HEK293 (cell line): Measurements from ENCODE around the gene PADI2.

Experiments used
- KLF10 ChIP-seq: fragments of 450-650 bp; IDR thresholded peaks from 2 replicates; pipeline ENCODE4 v1.5.1; 2018; ENCODE audit warnings: missing biosample characterization, mild to moderate bottlenecking, missing genetic modification characterization
- KLF16 ChIP-seq: fragments of 450-650 bp; formaldehyde crosslinking; IDR thresholded peaks from 2 replicates; pipeline ENCODE4 v1.5.1; 2017; ENCODE audit warnings: missing biosample characterization, missing genetic modification characterization
- TCF7L2 ChIP-seq: IDR thresholded peaks from 2 replicates; pipeline ENCODE4 v1.6.1; 2011; ENCODE audit warnings: low read depth, mild to moderate bottlenecking, inconsistent platforms, low read length, moderate library complexity, borderline replicate concordance
- ZBTB21 ChIP-seq: fragments of 450-650 bp; formaldehyde crosslinking; IDR thresholded peaks from 2 replicates; pipeline ENCODE4 v1.5.1; 2017; ENCODE audit warnings: missing biosample characterization, missing genetic modification characterization
- ZNF266 ChIP-seq: fragments of 450-650 bp; formaldehyde crosslinking; IDR thresholded peaks from 2 replicates; pipeline ENCODE4 v1.5.1; 2016; ENCODE audit warnings: missing biosample characterization, missing genetic modification characterization, low read depth
- ZNF555 ChIP-seq: fragments of 450-650 bp; formaldehyde crosslinking; conservative IDR thresholded peaks from 2 replicates; pipeline ENCODE4 v1.5.1; 2017; ENCODE audit warnings: missing biosample characterization, mild to moderate bottlenecking, missing genetic modification characterization, inconsistent platforms
- TF ChIP-seq, protein P1 (sequence below): fragments of 450-650 bp; IDR thresholded peaks from 2 replicates; pipeline ENCODE4 v1.5.1; 2018; ENCODE audit warnings: missing biosample characterization, mild to moderate bottlenecking, missing genetic modification characterization
- TF ChIP-seq, protein P2 (sequence below): fragments of 450-650 bp; formaldehyde crosslinking; IDR thresholded peaks from 2 replicates; pipeline ENCODE4 v1.5.1; 2016; ENCODE audit warnings: missing biosample characterization, missing genetic modification characterization
- TF ChIP-seq, protein P3 (sequence below): fragments of 450-650 bp; formaldehyde crosslinking; conservative IDR thresholded peaks from 2 replicates; pipeline ENCODE4 v1.5.1; 2016; ENCODE audit warnings: low read depth, missing biosample characterization, missing genetic modification characterization
- TF ChIP-seq, protein P4 (sequence below): fragments of 450-650 bp; formaldehyde crosslinking; IDR thresholded peaks from 2 replicates; pipeline ENCODE4 v1.5.1; 2016; ENCODE audit warnings: missing biosample characterization, missing genetic modification characterization
- TF ChIP-seq, protein P5 (sequence below): fragments of 450-650 bp; formaldehyde crosslinking; conservative IDR thresholded peaks from 2 replicates; pipeline ENCODE4 v1.5.1; 2016; ENCODE audit warnings: low read depth, missing biosample characterization, missing genetic modification characterization
- TF ChIP-seq, protein P6 (sequence below): fragments of 450-650 bp; formaldehyde crosslinking; optimal IDR thresholded peaks from 2 replicates; pipeline ENCODE3; 2016; ENCODE audit warnings: missing biosample characterization, mild to moderate bottlenecking, missing genetic modification characterization

DNA sequence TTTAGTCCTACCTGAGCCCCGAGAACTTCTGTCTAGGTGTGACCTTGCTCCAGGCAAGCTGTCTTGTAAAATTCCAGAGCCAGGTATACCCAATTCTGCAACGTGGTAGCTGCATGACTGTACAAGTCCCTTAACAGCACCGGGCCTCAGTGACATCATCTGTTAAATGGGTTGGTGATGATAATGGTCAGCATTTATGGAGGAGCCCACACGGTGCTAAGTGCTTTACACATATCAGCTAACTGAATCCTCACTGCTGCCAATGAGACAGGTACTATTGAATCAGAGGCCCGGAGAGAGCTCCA lies 48.5 kb upstream of the PADI2 start:
- TF ChIP-seq, protein P1, sequence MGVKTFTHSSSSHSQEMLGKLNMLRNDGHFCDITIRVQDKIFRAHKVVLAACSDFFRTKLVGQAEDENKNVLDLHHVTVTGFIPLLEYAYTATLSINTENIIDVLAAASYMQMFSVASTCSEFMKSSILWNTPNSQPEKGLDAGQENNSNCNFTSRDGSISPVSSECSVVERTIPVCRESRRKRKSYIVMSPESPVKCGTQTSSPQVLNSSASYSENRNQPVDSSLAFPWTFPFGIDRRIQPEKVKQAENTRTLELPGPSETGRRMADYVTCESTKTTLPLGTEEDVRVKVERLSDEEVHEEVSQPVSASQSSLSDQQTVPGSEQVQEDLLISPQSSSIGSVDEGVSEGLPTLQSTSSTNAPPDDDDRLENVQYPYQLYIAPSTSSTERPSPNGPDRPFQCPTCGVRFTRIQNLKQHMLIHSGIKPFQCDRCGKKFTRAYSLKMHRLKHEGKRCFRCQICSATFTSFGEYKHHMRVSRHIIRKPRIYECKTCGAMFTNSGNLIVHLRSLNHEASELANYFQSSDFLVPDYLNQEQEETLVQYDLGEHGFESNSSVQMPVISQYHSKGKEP = no peak
- TF ChIP-seq, protein P2, sequence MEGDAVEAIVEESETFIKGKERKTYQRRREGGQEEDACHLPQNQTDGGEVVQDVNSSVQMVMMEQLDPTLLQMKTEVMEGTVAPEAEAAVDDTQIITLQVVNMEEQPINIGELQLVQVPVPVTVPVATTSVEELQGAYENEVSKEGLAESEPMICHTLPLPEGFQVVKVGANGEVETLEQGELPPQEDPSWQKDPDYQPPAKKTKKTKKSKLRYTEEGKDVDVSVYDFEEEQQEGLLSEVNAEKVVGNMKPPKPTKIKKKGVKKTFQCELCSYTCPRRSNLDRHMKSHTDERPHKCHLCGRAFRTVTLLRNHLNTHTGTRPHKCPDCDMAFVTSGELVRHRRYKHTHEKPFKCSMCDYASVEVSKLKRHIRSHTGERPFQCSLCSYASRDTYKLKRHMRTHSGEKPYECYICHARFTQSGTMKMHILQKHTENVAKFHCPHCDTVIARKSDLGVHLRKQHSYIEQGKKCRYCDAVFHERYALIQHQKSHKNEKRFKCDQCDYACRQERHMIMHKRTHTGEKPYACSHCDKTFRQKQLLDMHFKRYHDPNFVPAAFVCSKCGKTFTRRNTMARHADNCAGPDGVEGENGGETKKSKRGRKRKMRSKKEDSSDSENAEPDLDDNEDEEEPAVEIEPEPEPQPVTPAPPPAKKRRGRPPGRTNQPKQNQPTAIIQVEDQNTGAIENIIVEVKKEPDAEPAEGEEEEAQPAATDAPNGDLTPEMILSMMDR (tag by site-specific recombination) = no peak
- TF ChIP-seq TCF7L2 (no peak), ZBTB21 (tag by site-specific recombination) (no peak), KLF16 (tag by site-specific recombination) (no peak), KLF10 (tag by site-specific recombination) (no peak), ZNF555 (tag by site-specific recombination) (no peak), ZNF266 (no peak)
- TF ChIP-seq, protein P3, sequence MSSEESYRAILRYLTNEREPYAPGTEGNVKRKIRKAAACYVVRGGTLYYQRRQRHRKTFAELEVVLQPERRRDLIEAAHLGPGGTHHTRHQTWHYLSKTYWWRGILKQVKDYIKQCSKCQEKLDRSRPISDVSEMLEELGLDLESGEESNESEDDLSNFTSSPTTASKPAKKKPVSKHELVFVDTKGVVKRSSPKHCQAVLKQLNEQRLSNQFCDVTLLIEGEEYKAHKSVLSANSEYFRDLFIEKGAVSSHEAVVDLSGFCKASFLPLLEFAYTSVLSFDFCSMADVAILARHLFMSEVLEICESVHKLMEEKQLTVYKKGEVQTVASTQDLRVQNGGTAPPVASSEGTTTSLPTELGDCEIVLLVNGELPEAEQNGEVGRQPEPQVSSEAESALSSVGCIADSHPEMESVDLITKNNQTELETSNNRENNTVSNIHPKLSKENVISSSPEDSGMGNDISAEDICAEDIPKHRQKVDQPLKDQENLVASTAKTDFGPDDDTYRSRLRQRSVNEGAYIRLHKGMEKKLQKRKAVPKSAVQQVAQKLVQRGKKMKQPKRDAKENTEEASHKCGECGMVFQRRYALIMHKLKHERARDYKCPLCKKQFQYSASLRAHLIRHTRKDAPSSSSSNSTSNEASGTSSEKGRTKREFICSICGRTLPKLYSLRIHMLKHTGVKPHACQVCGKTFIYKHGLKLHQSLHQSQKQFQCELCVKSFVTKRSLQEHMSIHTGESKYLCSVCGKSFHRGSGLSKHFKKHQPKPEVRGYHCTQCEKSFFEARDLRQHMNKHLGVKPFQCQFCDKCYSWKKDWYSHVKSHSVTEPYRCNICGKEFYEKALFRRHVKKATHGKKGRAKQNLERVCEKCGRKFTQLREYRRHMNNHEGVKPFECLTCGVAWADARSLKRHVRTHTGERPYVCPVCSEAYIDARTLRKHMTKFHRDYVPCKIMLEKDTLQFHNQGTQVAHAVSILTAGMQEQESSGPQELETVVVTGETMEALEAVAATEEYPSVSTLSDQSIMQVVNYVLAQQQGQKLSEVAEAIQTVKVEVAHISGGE = no peak
- TF ChIP-seq, protein P4, sequence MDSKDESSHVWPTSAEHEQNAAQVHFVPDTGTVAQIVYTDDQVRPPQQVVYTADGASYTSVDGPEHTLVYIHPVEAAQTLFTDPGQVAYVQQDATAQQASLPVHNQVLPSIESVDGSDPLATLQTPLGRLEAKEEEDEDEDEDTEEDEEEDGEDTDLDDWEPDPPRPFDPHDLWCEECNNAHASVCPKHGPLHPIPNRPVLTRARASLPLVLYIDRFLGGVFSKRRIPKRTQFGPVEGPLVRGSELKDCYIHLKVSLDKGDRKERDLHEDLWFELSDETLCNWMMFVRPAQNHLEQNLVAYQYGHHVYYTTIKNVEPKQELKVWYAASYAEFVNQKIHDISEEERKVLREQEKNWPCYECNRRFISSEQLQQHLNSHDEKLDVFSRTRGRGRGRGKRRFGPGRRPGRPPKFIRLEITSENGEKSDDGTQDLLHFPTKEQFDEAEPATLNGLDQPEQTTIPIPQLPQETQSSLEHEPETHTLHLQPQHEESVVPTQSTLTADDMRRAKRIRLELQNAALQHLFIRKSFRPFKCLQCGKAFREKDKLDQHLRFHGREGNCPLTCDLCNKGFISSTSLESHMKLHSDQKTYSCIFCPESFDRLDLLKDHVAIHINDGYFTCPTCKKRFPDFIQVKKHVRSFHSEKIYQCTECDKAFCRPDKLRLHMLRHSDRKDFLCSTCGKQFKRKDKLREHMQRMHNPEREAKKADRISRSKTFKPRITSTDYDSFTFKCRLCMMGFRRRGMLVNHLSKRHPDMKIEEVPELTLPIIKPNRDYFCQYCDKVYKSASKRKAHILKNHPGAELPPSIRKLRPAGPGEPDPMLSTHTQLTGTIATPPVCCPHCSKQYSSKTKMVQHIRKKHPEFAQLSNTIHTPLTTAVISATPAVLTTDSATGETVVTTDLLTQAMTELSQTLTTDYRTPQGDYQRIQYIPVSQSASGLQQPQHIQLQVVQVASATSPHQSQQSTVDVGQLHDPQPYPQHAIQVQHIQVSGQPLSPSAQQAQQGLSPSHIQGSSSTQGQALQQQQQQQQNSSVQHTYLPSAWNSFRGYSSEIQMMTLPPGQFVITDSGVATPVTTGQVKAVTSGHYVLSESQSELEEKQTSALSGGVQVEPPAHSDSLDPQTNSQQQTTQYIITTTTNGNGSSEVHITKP = no peak
- TF ChIP-seq, protein P5, sequence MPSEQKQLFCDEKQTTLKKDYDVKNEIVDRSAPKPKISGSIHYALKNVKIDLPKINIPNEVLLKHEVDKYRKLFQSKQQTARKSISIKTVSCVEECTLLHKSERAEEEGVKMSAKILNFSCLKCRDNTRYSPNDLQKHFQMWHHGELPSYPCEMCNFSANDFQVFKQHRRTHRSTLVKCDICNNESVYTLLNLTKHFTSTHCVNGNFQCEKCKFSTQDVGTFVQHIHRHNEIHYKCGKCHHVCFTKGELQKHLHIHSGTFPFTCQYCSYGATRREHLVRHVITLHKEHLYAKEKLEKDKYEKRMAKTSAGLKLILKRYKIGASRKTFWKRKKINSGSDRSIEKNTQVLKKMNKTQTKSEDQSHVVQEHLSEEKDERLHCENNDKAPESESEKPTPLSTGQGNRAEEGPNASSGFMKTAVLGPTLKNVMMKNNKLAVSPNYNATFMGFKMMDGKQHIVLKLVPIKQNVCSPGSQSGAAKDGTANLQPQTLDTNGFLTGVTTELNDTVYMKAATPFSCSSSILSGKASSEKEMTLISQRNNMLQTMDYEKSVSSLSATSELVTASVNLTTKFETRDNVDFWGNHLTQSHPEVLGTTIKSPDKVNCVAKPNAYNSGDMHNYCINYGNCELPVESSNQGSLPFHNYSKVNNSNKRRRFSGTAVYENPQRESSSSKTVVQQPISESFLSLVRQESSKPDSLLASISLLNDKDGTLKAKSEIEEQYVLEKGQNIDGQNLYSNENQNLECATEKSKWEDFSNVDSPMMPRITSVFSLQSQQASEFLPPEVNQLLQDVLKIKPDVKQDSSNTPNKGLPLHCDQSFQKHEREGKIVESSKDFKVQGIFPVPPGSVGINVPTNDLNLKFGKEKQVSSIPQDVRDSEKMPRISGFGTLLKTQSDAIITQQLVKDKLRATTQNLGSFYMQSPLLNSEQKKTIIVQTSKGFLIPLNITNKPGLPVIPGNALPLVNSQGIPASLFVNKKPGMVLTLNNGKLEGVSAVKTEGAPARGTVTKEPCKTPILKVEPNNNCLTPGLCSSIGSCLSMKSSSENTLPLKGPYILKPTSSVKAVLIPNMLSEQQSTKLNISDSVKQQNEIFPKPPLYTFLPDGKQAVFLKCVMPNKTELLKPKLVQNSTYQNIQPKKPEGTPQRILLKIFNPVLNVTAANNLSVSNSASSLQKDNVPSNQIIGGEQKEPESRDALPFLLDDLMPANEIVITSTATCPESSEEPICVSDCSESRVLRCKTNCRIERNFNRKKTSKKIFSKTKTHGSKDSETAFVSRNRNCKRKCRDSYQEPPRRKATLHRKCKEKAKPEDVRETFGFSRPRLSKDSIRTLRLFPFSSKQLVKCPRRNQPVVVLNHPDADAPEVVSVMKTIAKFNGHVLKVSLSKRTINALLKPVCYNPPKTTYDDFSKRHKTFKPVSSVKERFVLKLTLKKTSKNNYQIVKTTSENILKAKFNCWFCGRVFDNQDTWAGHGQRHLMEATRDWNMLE (tag by site-specific recombination) = no peak
- TF ChIP-seq, protein P6, sequence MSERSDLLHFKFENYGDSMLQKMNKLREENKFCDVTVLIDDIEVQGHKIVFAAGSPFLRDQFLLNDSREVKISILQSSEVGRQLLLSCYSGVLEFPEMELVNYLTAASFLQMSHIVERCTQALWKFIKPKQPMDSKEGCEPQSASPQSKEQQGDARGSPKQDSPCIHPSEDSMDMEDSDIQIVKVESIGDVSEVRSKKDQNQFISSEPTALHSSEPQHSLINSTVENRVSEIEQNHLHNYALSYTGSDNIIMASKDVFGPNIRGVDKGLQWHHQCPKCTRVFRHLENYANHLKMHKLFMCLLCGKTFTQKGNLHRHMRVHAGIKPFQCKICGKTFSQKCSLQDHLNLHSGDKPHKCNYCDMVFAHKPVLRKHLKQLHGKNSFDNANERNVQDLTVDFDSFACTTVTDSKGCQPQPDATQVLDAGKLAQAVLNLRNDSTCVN (tag by site-specific recombination) = no peak
